HCT116 (cell line): Measurements from ENCODE around the gene GPR176. TPM values are rescaled to one million over a fixed set of nuclear protein-coding genes. Genes with fewer than 3 reads are reported as not detected.

Experiments used
- ATAC-seq: fragments of 200-7000 bp; cut with Tn5 transposase; 2 replicates; pipeline ENCODE4 v1.9.1; 2020; ENCODE audit warnings: mild to moderate bottlenecking, moderate library complexity
- BruUV-seq: library from RNA; stranded (reverse); fragments of 400-500 nt; replicated peaks from 2 replicates; lab custom pipeline; 2021; lab: Mats Ljungman, UMichigan
- CTCF ChIA-PET: fragments of 300-600 bp; sonication (Branson Sonifier 250); formaldehyde crosslinking; loops from one replicate; lab custom pipeline; 2021; ENCODE audit warnings: antibody characterized with exemption; lab: Charles Lee
- POLR2A ChIA-PET: fragments of 300-600, 350-600 bp; sonication (Branson Sonifier 250); formaldehyde crosslinking; loops from one replicate; lab custom pipeline; 2021; ENCODE audit warnings: antibody characterized with exemption; lab: Charles Lee
- RAD21 ChIA-PET, 2 experiments: fragments of 300-600 bp; sonication (Branson Sonifier 250); formaldehyde crosslinking; loops; one replicate each; lab custom pipeline; 2023; ENCODE audit warnings: low total read pairs in 2 of 2; ENCODE audit not compliant: uncharacterized antibody in 2 of 2, unreplicated experiment in 2 of 2, low non-redundant PET in 1 of 2; lab: Charles Lee
- DNase-seq: peaks from one replicate; pipeline ENCODE4 v3.0.0-alpha.2; 2010; ENCODE audit warnings: low read depth, low spot score
- H2AFZ ChIP-seq: fragments of 200-600 bp; shearing (Covaris generic), sonication (generic); 2 replicates; pipeline ENCODE4 v1.6.1; 2017; ENCODE audit warnings: low read depth, mixed run types, mixed read lengths, antibody characterized with exemption, low read length; ENCODE audit not compliant: poor library complexity, severe bottlenecking
- H3K27ac ChIP-seq: 2 replicates; pipeline ENCODE4 v1.5.1; 2012; ENCODE audit warnings: low read depth, low read length
- H3K27me3 ChIP-seq: fragments of 200-600 bp; sonication (generic); 2 replicates; pipeline ENCODE4 v1.6.1; 2016; ENCODE audit warnings: mixed run types, low read length, mixed read lengths; ENCODE audit not compliant: insufficient read depth
- H3K36me3 ChIP-seq, 2 experiments: fragments of 200-500 bp in 1 of 2; fragments of 200-600 bp in 1 of 2; sonication (Bioruptor generic) in 1 of 2; sonication (generic) in 1 of 2; 2 replicates each; pipeline versions ENCODE4 v1.5.1 to v1.6.1; 2014 to 2016; ENCODE audit warnings: low read length in 2 of 2, inconsistent platforms in 1 of 2, mixed read lengths in 1 of 2, mixed run types in 1 of 2; ENCODE audit not compliant: insufficient read depth in 2 of 2, control insufficient read depth in 1 of 2
- H3K4me1 ChIP-seq, 2 experiments: fragments of 200-600 bp in 1 of 2; sonication (generic) in 1 of 2; 2 replicates each; pipeline versions ENCODE4 v1.5.1 to v1.6.1; 2012 to 2017; ENCODE audit warnings: low read length in 2 of 2, inconsistent platforms in 1 of 2, mild to moderate bottlenecking in 1 of 2, mixed read lengths in 1 of 2, mixed run types in 1 of 2, moderate library complexity in 1 of 2; ENCODE audit not compliant: insufficient read depth in 2 of 2, control insufficient read depth in 1 of 2
- H3K4me2 ChIP-seq: fragments of 200-600 bp; sonication (generic); 2 replicates; pipeline ENCODE4 v1.6.1; 2017; ENCODE audit warnings: mixed run types, low read length, mixed read lengths
- H3K4me3 ChIP-seq, 2 experiments: fragments of 200-600 bp in 1 of 2; sonication (generic) in 1 of 2; replicated peaks in 1 of 2; 2 replicates each; pipeline ENCODE4 v1.5.1; 2011 to 2016; ENCODE audit warnings: low read length in 2 of 2, control low read depth in 1 of 2, low read depth in 1 of 2, mild to moderate bottlenecking in 1 of 2, mixed read lengths in 1 of 2, mixed run types in 1 of 2
- H3K79me2 ChIP-seq: fragments of 200-600 bp; sonication (generic); 2 replicates; pipeline ENCODE4 v1.6.1; 2017; ENCODE audit warnings: mild to moderate bottlenecking, mixed run types, low read length, moderate library complexity, mixed read lengths; ENCODE audit not compliant: insufficient read depth
- H3K9ac ChIP-seq: fragments of 200-600 bp; sonication (generic); 2 replicates; pipeline ENCODE4 v1.6.1; 2016; ENCODE audit warnings: low read length, mixed read lengths
- H3K9me2 ChIP-seq: fragments of 200-600 bp; sonication (generic), shearing (Covaris generic); 2 replicates; pipeline ENCODE4 v1.6.1; 2017; ENCODE audit warnings: mixed run types, mild to moderate bottlenecking, moderate library complexity; ENCODE audit not compliant: insufficient read depth
- H3K9me3 ChIP-seq, 2 experiments: fragments of 200-500 bp in 1 of 2; fragments of 200-600 bp in 1 of 2; sonication (Bioruptor generic) in 1 of 2; sonication (generic) in 1 of 2; 2 replicates each; pipeline ENCODE4 v1.6.1; 2014 to 2017; ENCODE audit warnings: low read length in 2 of 2, mixed read lengths in 2 of 2, inconsistent platforms in 1 of 2, low read depth in 1 of 2, mild to moderate bottlenecking in 1 of 2, mixed run types in 1 of 2, moderate library complexity in 1 of 2; ENCODE audit not compliant: control insufficient read depth in 1 of 2, insufficient read depth in 1 of 2
- H4K20me1 ChIP-seq: fragments of 200-600 bp; sonication (generic), shearing (Covaris generic); 2 replicates; pipeline ENCODE4 v1.6.1; 2017; ENCODE audit warnings: mixed run types, mild to moderate bottlenecking, moderate library complexity; ENCODE audit not compliant: insufficient read depth
- EZH2 ChIP-seq: fragments of 200-600 bp; sonication (generic); IDR thresholded peaks from 2 replicates; pipeline ENCODE4 v1.6.1; 2017; ENCODE audit warnings: antibody characterized with exemption, mixed run types
- EZH2phosphoT487 ChIP-seq: fragments of 200-600 bp; IDR thresholded peaks from 2 replicates; pipeline ENCODE4 v1.6.1; 2018; ENCODE audit warnings: antibody characterized with exemption, borderline replicate concordance
- RAD21 ChIP-seq: IDR thresholded peaks from 2 replicates; pipeline ENCODE4 v1.6.1; 2012; ENCODE audit warnings: low read depth, mild to moderate bottlenecking
- SIN3A ChIP-seq: IDR thresholded peaks from 2 replicates; pipeline ENCODE4 v1.6.1; 2012; ENCODE audit warnings: low read depth
- SP1 ChIP-seq: IDR thresholded peaks from 2 replicates; pipeline ENCODE4 v1.6.1; 2012; ENCODE audit warnings: low read depth
- SRF ChIP-seq: IDR thresholded peaks from 2 replicates; pipeline ENCODE4 v1.6.1; 2012; ENCODE audit warnings: low read depth
- YY1 ChIP-seq: IDR thresholded peaks from 2 replicates; pipeline ENCODE4 v1.6.1; 2011; ENCODE audit warnings: low read length, low read depth, moderate library complexity, mild to moderate bottlenecking; ENCODE audit not compliant: insufficient replicate concordance; ENCODE audit errors: extremely low read depth
- ZNF274 ChIP-seq: fragments of 200-500 bp; sonication (Bioruptor generic); IDR thresholded peaks from 2 replicates; pipeline ENCODE4 v1.6.1; 2014; ENCODE audit warnings: mild to moderate bottlenecking, low read depth, low read length, inconsistent platforms
- intact Hi-C: fragments of 100-400 bp; cut with micrococcal nuclease; formaldehyde crosslinking; loops from 2 replicates; pipeline ENCODE4 v1.10.0; 2022
- total RNA-seq: library from RNA; stranded (reverse); gene quantifications from one replicate; pipeline ENCODE4 v1.2.1, GENCODE V29; 2021; ENCODE audit not compliant: unreplicated experiment
- TF ChIP-seq, protein P1 (sequence below): IDR thresholded peaks from 2 replicates; pipeline ENCODE4 v1.6.1; 2012
- TF ChIP-seq, protein P2 (sequence below): IDR thresholded peaks from 2 replicates; pipeline ENCODE4 v1.6.1; 2011; ENCODE audit warnings: mild to moderate bottlenecking, low read length, moderate library complexity; ENCODE audit not compliant: insufficient replicate concordance; ENCODE audit errors: extremely low read depth
- TF ChIP-seq, protein P3 (sequence below): IDR thresholded peaks from 2 replicates; pipeline ENCODE4 v1.6.1; 2012; ENCODE audit warnings: low read depth

The GPR176 gene
- total RNA-seq, 1 experiment from 2014 or later = 1.7 TPM

DNA sequence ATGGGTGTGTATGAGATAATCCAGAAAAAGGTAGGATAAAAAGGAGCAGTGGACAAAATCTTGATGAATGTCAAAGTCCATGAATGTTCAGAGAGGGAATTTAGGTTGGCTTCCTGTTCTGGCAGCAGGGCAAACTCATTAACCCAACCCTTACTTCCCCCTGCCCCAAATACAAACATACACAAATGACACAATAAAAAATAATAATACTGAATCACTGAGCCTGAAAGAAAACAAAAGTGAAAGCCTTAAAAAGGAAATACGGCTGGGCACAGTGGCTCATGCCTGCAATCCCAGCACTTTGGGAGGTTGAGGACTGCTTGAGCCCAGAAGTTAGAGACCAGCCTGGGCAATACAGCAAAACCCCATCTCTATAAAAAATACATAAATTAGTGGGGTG is 62.9 kb downstream of the GPR176 start:
- no peaks in the 10 kb centered on the region for H4K20me1 ChIP-seq
- ChIA-PET RAD21 (no interaction called here), POLR2A (no interaction called here), CTCF (no interaction called here)
- no peaks in the 10 kb centered on the region for H3K36me3 ChIP-seq
- H3K9me3 ChIP-seq = no peaks in the 10 kb centered on the region
- no peaks in the 10 kb centered on the region for H3K4me1 ChIP-seq
- H3K9ac ChIP-seq = no peak overlapping the region
- H3K79me2 ChIP-seq = no peaks in the 10 kb centered on the region
- no peak for DNase-seq
- H3K27ac ChIP-seq = no peak overlapping the region
- H3K4me2 ChIP-seq = no peak overlapping the region
- H3K4me3 ChIP-seq = no peak overlapping the region
- no peak overlapping the region for H2AFZ ChIP-seq
- TF ChIP-seq SRF (no peak), SIN3A (no peak), YY1 (no peak), SP1 (no peak), RAD21 (no peak), EZH2phosphoT487 (no peak), EZH2 (no peak), ZNF274 (no peak)
- TF ChIP-seq, protein P1, sequence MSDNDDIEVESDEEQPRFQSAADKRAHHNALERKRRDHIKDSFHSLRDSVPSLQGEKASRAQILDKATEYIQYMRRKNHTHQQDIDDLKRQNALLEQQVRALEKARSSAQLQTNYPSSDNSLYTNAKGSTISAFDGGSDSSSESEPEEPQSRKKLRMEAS = no peak
- TF ChIP-seq, protein P2, sequence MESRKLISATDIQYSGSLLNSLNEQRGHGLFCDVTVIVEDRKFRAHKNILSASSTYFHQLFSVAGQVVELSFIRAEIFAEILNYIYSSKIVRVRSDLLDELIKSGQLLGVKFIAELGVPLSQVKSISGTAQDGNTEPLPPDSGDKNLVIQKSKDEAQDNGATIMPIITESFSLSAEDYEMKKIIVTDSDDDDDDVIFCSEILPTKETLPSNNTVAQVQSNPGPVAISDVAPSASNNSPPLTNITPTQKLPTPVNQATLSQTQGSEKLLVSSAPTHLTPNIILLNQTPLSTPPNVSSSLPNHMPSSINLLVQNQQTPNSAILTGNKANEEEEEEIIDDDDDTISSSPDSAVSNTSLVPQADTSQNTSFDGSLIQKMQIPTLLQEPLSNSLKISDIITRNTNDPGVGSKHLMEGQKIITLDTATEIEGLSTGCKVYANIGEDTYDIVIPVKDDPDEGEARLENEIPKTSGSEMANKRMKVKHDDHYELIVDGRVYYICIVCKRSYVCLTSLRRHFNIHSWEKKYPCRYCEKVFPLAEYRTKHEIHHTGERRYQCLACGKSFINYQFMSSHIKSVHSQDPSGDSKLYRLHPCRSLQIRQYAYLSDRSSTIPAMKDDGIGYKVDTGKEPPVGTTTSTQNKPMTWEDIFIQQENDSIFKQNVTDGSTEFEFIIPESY = no peak
- TF ChIP-seq, protein P3, sequence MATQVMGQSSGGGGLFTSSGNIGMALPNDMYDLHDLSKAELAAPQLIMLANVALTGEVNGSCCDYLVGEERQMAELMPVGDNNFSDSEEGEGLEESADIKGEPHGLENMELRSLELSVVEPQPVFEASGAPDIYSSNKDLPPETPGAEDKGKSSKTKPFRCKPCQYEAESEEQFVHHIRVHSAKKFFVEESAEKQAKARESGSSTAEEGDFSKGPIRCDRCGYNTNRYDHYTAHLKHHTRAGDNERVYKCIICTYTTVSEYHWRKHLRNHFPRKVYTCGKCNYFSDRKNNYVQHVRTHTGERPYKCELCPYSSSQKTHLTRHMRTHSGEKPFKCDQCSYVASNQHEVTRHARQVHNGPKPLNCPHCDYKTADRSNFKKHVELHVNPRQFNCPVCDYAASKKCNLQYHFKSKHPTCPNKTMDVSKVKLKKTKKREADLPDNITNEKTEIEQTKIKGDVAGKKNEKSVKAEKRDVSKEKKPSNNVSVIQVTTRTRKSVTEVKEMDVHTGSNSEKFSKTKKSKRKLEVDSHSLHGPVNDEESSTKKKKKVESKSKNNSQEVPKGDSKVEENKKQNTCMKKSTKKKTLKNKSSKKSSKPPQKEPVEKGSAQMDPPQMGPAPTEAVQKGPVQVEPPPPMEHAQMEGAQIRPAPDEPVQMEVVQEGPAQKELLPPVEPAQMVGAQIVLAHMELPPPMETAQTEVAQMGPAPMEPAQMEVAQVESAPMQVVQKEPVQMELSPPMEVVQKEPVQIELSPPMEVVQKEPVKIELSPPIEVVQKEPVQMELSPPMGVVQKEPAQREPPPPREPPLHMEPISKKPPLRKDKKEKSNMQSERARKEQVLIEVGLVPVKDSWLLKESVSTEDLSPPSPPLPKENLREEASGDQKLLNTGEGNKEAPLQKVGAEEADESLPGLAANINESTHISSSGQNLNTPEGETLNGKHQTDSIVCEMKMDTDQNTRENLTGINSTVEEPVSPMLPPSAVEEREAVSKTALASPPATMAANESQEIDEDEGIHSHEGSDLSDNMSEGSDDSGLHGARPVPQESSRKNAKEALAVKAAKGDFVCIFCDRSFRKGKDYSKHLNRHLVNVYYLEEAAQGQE = no peak
- ATAC-seq = no peak
- intact Hi-C loops = no loop called here
- no TSS peak for BruUV-seq
- peaks cover 4% of the 10 kb centered on the region; the same call in 1 of the 2 replicates for H3K9me2 ChIP-seq
- no peaks in the 10 kb centered on the region for H3K27me3 ChIP-seq
